ENCODE data around the gene CDK10.
A peak's percentile ranks its signal among the peaks of the same experiment; 100 is the strongest.

CDK10 gene

GRCh38 chr16:89720813-89721545, 34.5 kb downstream of the CDK10 start, which contains the start of the genes VPS9D1 and ZNF276:
VPS9D1 (minus strand) TSS chr16:89720898; CDS start chr16:89720861, 37 bp downstream.
ZNF276 (plus strand) TSS chr16:89721537; CDS start chr16:89721641, 104 bp downstream.
- H3K9ac ChIP-seq (ENCODE audit: low read depth, low read length), result peak within 1 kb of the TSS; percentile 75
- H3K27ac ChIP-seq (ENCODE audit: low read length), result no peak within 1 kb of the TSS
- H3K4me3 ChIP-seq (ENCODE audit: low read length), result peak within 1 kb of the TSS; percentile 70
- H3K9me3 ChIP-seq (ENCODE audit: insufficient read depth, low read depth, low read length), result no peaks in the 10 kb centered on the region
- H3K27me3 ChIP-seq (ENCODE audit: insufficient read depth, low read length), result peaks cover 63% of the 10 kb centered on the region
- H3K36me3 ChIP-seq (ENCODE audit: insufficient read depth, low read depth, low read length), result peaks cover 10% of the 10 kb centered on the region; the same call in 1 of the 2 replicates
- H3K4me1 ChIP-seq (ENCODE audit: insufficient read depth, low read length), result no peaks in the 10 kb centered on the region; the same call in none of the 2 replicates

GRCh38 chr16:89721546-89722391, 35.3 kb downstream of the CDK10 start:
- Histone ChIP-seq H3K27me3 (ENCODE audit: insufficient read depth, low read length) (peaks cover 58% of the 10 kb centered on the region), H3K9ac (ENCODE audit: low read depth, low read length) (peak overlapping the region; percentile 45), H3K9me3 (ENCODE audit: insufficient read depth, low read depth, low read length) (no peaks in the 10 kb centered on the region), H3K27ac (ENCODE audit: low read length) (no peak overlapping the region), H3K36me3 (ENCODE audit: insufficient read depth, low read depth, low read length) (peaks cover 10% of the 10 kb centered on the region; the same call in 1 of the 2 replicates), H3K4me1 (ENCODE audit: insufficient read depth, low read length) (no peaks in the 10 kb centered on the region; the same call in none of the 2 replicates), H3K4me3 (ENCODE audit: low read length) (peak overlapping the region; percentile 70; the same call in 1 of the 2 replicates)

- Histone ChIP-seq H3K9me3 (ENCODE audit: insufficient read depth, low read depth, low read length) (no peaks in the 10 kb centered on the region), H3K27me3 (ENCODE audit: insufficient read depth, low read length) (peaks cover 56% of the 10 kb centered on the region), H3K4me1 (ENCODE audit: insufficient read depth, low read length) (no peaks in the 10 kb centered on the region; the same call in none of the 2 replicates), H3K27ac (ENCODE audit: low read length) (no peak overlapping the region), H3K4me3 (ENCODE audit: low read length) (peak overlapping the region; percentile 70), H3K9ac (ENCODE audit: low read depth, low read length) (peak overlapping the region; percentile 45), H3K36me3 (ENCODE audit: insufficient read depth, low read depth, low read length) (peaks cover 10% of the 10 kb centered on the region; the same call in 1 of the 2 replicates)
Measured at GRCh38 chr16:89722392-89723278, 36.1 kb downstream of the CDK10 start.

- H3K27ac ChIP-seq (ENCODE audit: low read length), result no peak overlapping the region
- H3K4me3 ChIP-seq (ENCODE audit: low read length), result no peak overlapping the region
- peaks cover 47% of the 10 kb centered on the region for H3K27me3 ChIP-seq (ENCODE audit: insufficient read depth, low read length)
- no peaks in the 10 kb centered on the region for H3K9me3 ChIP-seq (ENCODE audit: insufficient read depth, low read depth, low read length)
- H3K36me3 ChIP-seq (ENCODE audit: insufficient read depth, low read depth, low read length), result peaks cover 10% of the 10 kb centered on the region; the same call in 1 of the 2 replicates
- H3K4me1 ChIP-seq (ENCODE audit: insufficient read depth, low read length), result no peaks in the 10 kb centered on the region; the same call in none of the 2 replicates
- no peak overlapping the region for H3K9ac ChIP-seq (ENCODE audit: low read depth, low read length)
Measured at GRCh38 chr16:89723279-89724250, 37.1 kb downstream of the CDK10 start.

- peaks cover 23% of the 10 kb centered on the region for H3K27me3 ChIP-seq (ENCODE audit: insufficient read depth, low read length)
- no peak overlapping the region for H3K27ac ChIP-seq (ENCODE audit: low read length)
- no peaks in the 10 kb centered on the region for H3K9me3 ChIP-seq (ENCODE audit: insufficient read depth, low read depth, low read length)
- H3K4me1 ChIP-seq (ENCODE audit: insufficient read depth, low read length), result peaks cover 7% of the 10 kb centered on the region; the same call in 1 of the 2 replicates
- H3K9ac ChIP-seq (ENCODE audit: low read depth, low read length), result no peak overlapping the region
- no peak overlapping the region for H3K4me3 ChIP-seq (ENCODE audit: low read length)
- peaks cover 18% of the 10 kb centered on the region for H3K36me3 ChIP-seq (ENCODE audit: insufficient read depth, low read depth, low read length)
Measured at GRCh38 chr16:89727406-89728120, 41.1 kb downstream of the CDK10 start.

GRCh38 chr16:89729293-89729692, 42.8 kb downstream of the CDK10 start:
- H3K27ac ChIP-seq (ENCODE audit: low read length), result no peak overlapping the region
- H3K27me3 ChIP-seq (ENCODE audit: insufficient read depth, low read length), result peaks cover 6% of the 10 kb centered on the region; the same call in 1 of the 2 replicates
- H3K36me3 ChIP-seq (ENCODE audit: insufficient read depth, low read depth, low read length), result peaks cover 23% of the 10 kb centered on the region
- peaks cover 7% of the 10 kb centered on the region; the same call in 1 of the 2 replicates for H3K4me1 ChIP-seq (ENCODE audit: insufficient read depth, low read length)
- no peak overlapping the region for H3K4me3 ChIP-seq (ENCODE audit: low read length)
- H3K9me3 ChIP-seq (ENCODE audit: insufficient read depth, low read depth, low read length), result no peaks in the 10 kb centered on the region
- H3K9ac ChIP-seq (ENCODE audit: low read depth, low read length), result no peak overlapping the region

GRCh38 chr16:89729863-89730593, 43.5 kb downstream of the CDK10 start:
- Histone ChIP-seq H3K4me1 (ENCODE audit: insufficient read depth, low read length) (peaks cover 7% of the 10 kb centered on the region; the same call in 1 of the 2 replicates), H3K27ac (ENCODE audit: low read length) (no peak overlapping the region), H3K27me3 (ENCODE audit: insufficient read depth, low read length) (peaks cover 4% of the 10 kb centered on the region; the same call in 1 of the 2 replicates), H3K9me3 (ENCODE audit: insufficient read depth, low read depth, low read length) (no peaks in the 10 kb centered on the region), H3K36me3 (ENCODE audit: insufficient read depth, low read depth, low read length) (peaks cover 30% of the 10 kb centered on the region), H3K4me3 (ENCODE audit: low read length) (no peak overlapping the region), H3K9ac (ENCODE audit: low read depth, low read length) (no peak overlapping the region)

GRCh38 chr16:89730610-89731234, 44.2 kb downstream of the CDK10 start:
- peaks cover 7% of the 10 kb centered on the region; the same call in 1 of the 2 replicates for H3K4me1 ChIP-seq (ENCODE audit: insufficient read depth, low read length)
- no peaks in the 10 kb centered on the region for H3K9me3 ChIP-seq (ENCODE audit: insufficient read depth, low read depth, low read length)
- H3K36me3 ChIP-seq (ENCODE audit: insufficient read depth, low read depth, low read length), result peaks cover 36% of the 10 kb centered on the region
- no peak overlapping the region for H3K9ac ChIP-seq (ENCODE audit: low read depth, low read length)
- H3K27me3 ChIP-seq (ENCODE audit: insufficient read depth, low read length), result peaks cover 4% of the 10 kb centered on the region; the same call in 1 of the 2 replicates
- H3K4me3 ChIP-seq (ENCODE audit: low read length), result no peak overlapping the region
- H3K27ac ChIP-seq (ENCODE audit: low read length), result no peak overlapping the region

Measured in iPS-20b (cell line).